A673 (cell line): ENCODE results near the gene GMPPB. TPM values are rescaled to one million over a fixed set of nuclear protein-coding genes. Genes with fewer than 3 reads are reported as not detected.

Experiments used
- BruUV-seq: library from RNA; stranded (reverse); fragments of 400-500 nt; replicated peaks from 2 replicates; lab custom pipeline; 2021; lab: Mats Ljungman, UMichigan
- CTCF ChIA-PET: fragments of 300-600 bp; sonication (Branson Sonifier 250); formaldehyde crosslinking; loops from one replicate; lab custom pipeline; 2022; ENCODE audit warnings: antibody characterized with exemption; lab: Charles Lee
- POLR2A ChIA-PET: fragments of 300-600 bp; sonication (Branson Sonifier 250); formaldehyde crosslinking; loops from one replicate; lab custom pipeline; 2022; ENCODE audit warnings: antibody characterized with exemption; ENCODE audit not compliant: low non-redundant PET; lab: Charles Lee
- DNase-seq: peaks from one replicate; pipeline ENCODE4 v3.0.0-alpha.2; 2015; ENCODE audit warnings: low spot score
- H3K27ac ChIP-seq: fragments of 200-600 bp; sonication (generic); 2 replicates; pipeline ENCODE4 v1.5.1; 2016; ENCODE audit warnings: mixed run types, low read depth, mild to moderate bottlenecking, mixed read lengths, antibody characterized with exemption, low read length; ENCODE audit not compliant: poor library complexity, severe bottlenecking
- H3K27me3 ChIP-seq: fragments of 200-600 bp; sonication (generic); replicated peaks from 2 replicates; pipeline ENCODE4 v1.6.1; 2017; ENCODE audit warnings: mixed run types, low read depth, mild to moderate bottlenecking, mixed read lengths, antibody characterized with exemption, low read length; ENCODE audit not compliant: insufficient read depth, poor library complexity
- H3K36me3 ChIP-seq: fragments of 200-600 bp; sonication (generic); 2 replicates; pipeline ENCODE4 v1.6.1; 2016; ENCODE audit warnings: mixed run types, mild to moderate bottlenecking, mixed read lengths, antibody characterized with exemption, low read length; ENCODE audit not compliant: insufficient read depth, poor library complexity, severe bottlenecking
- H3K4me1 ChIP-seq: fragments of 200-600 bp; sonication (generic); 2 replicates; pipeline ENCODE4 v1.6.1; 2017; ENCODE audit warnings: mixed run types, mild to moderate bottlenecking, mixed read lengths, antibody characterized with exemption, low read length; ENCODE audit not compliant: insufficient read depth, poor library complexity, severe bottlenecking
- H3K4me3 ChIP-seq: fragments of 200-600 bp; sonication (generic); 2 replicates; pipeline ENCODE4 v1.5.1; 2016; ENCODE audit warnings: low read depth, mixed run types, mild to moderate bottlenecking, mixed read lengths, low read length; ENCODE audit not compliant: poor library complexity, severe bottlenecking
- H3K9me3 ChIP-seq: fragments of 200-600 bp; sonication (generic); 2 replicates; pipeline ENCODE4 v1.6.1; 2016; ENCODE audit warnings: mixed run types, low read depth, mild to moderate bottlenecking, mixed read lengths, antibody characterized with exemption, low read length; ENCODE audit not compliant: poor library complexity, severe bottlenecking
- CTCF ChIP-seq: fragments of 300-800, 200-600 bp; sonication (generic); conservative IDR thresholded peaks from 2 replicates; pipeline ENCODE4 v1.5.1; 2017; ENCODE audit warnings: low read depth, mild to moderate bottlenecking, antibody characterized with exemption, low read length, moderate library complexity, mixed read lengths
- EZH2 ChIP-seq: fragments of 200-600 bp; sonication (generic); IDR thresholded peaks from 2 replicates; pipeline ENCODE4 v1.6.1; 2017; ENCODE audit warnings: borderline replicate concordance, low read depth, mild to moderate bottlenecking, mixed read lengths, antibody characterized with exemption, low read length; ENCODE audit not compliant: poor library complexity, severe bottlenecking
- intact Hi-C: fragments of 100-400 bp; cut with micrococcal nuclease; formaldehyde crosslinking; loops from one replicate; pipeline ENCODE4 v1.10.0; 2022; ENCODE audit not compliant: unreplicated experiment
- total RNA-seq: library from RNA; stranded (reverse); gene quantifications from 2 replicates; pipeline ENCODE4 v1.2.3, GENCODE V29; 2021

The GMPPB gene
- total RNA-seq, 1 experiment from 2014 or later = 15.2 TPM

GRCh38 chr3:49721896-49722781 lies 1.6 kb downstream of the GMPPB start:
- TF ChIP-seq EZH2 = no peak
- TF ChIP-seq CTCF = no peak
- DNase-seq = no peak
- POLR2A ChIA-PET = no interaction called here

GRCh38 chr3:49721596-49721895 lies 2.2 kb downstream of the GMPPB start:
- Histone ChIP-seq H3K9me3 (no peaks in the 10 kb centered on the region), H3K4me3 (no peak overlapping the region), H3K4me1 (no peaks in the 10 kb centered on the region), H3K36me3 (peaks cover 5% of the 10 kb centered on the region), H3K27me3 (no peaks in the 10 kb centered on the region), H3K27ac (no peak overlapping the region)
- TF ChIP-seq CTCF = no peak
- no peak for TF ChIP-seq EZH2
- intact Hi-C loops = loop anchor here (10.0 kb wide), 1 partner anchor 123 kb away; no protein-coding TSS in a partner anchor
- ChIA-PET CTCF (no interaction called here), POLR2A (no interaction called here)
- BruUV-seq = no TSS peak
- no peak for DNase-seq

More at GRCh38 chr3:49721896-49722781, 1.6 kb downstream of the GMPPB start:
- peaks cover 5% of the 10 kb centered on the region for H3K36me3 ChIP-seq
- CTCF ChIA-PET = no interaction called here
- H3K27ac ChIP-seq = no peak overlapping the region
- H3K4me3 ChIP-seq = peak overlapping the region; percentile 83
- H3K9me3 ChIP-seq = no peaks in the 10 kb centered on the region
- H3K4me1 ChIP-seq = no peaks in the 10 kb centered on the region
- BruUV-seq = no TSS peak
- intact Hi-C loops = loop anchor here (10.0 kb wide), 1 partner anchor 123 kb away; no protein-coding TSS in a partner anchor
- H3K27me3 ChIP-seq = no peaks in the 10 kb centered on the region

GRCh38 chr3:49720855-49721595 lies 2.7 kb downstream of the GMPPB start:
- intact Hi-C loops = loop anchor here (10.0 kb wide), 1 partner anchor 124 kb away; no protein-coding TSS in a partner anchor
- Histone ChIP-seq H3K27ac (no peak overlapping the region), H3K36me3 (peaks cover 5% of the 10 kb centered on the region), H3K9me3 (no peaks in the 10 kb centered on the region), H3K27me3 (no peaks in the 10 kb centered on the region), H3K4me1 (no peaks in the 10 kb centered on the region), H3K4me3 (no peak overlapping the region)
- no peak for TF ChIP-seq EZH2
- TF ChIP-seq CTCF = no peak
- CTCF ChIA-PET = no interaction called here
- POLR2A ChIA-PET = no interaction called here
- BruUV-seq = no TSS peak
- no peak for DNase-seq
